Pancreas (tissue), 10 donors: ENCODE results near the gene DOK3. TPM values are rescaled to one million over a fixed set of nuclear protein-coding genes. Genes with fewer than 3 reads are reported as not detected.
"Not testable (repeated sequence)": the region's sequence is repeated elsewhere in the genome, so short reads cannot be mapped to it uniquely, and the experiment has no call there.

Experiments used
- ATAC-seq, 4 donors: fragments of 200-7000 bp; cut with Tn5 transposase; one replicate each; pipeline versions ENCODE4 v1.8.0 to v1.9.1; 2020; ENCODE audit warnings: mild to moderate bottlenecking in 4 of 4, moderate library complexity in 4 of 4
- DNase-seq, 6 donors: peaks; one replicate each; pipeline ENCODE4 v3.0.0-alpha.2; 2020
- FAIRE-seq: peaks from 2 replicates; lab custom pipeline; 2012; peaks lifted over from hg19 to GRCh38; lab: Jason Lieb, UNC
- H3K27ac ChIP-seq, 4 donors: fragments of 200-600 bp; sonication (generic); 1 replicate in 3 of 4; 2 replicates in 1 of 4; pipeline versions ENCODE4 v1.5.0 to v1.8.0; 2020
- H3K27me3 ChIP-seq, 4 donors: fragments of 200-600 bp; one replicate each; pipeline ENCODE4 v1.8.0; 2021
- H3K36me3 ChIP-seq, 3 donors: fragments of 200-600 bp; sonication (generic) in 1 of 3; one replicate each; pipeline versions ENCODE4 v1.5.0 to v1.8.0; 2020 to 2021
- H3K4me1 ChIP-seq, 3 donors: fragments of 200-600 bp; one replicate each; pipeline ENCODE4 v1.8.0; 2021
- H3K4me3 ChIP-seq, 4 donors: fragments of 200-600 bp; sonication (generic) in 2 of 4; one replicate each; pipeline versions ENCODE4 v1.5.0 to v1.8.0; 2020 to 2021
- H3K9me3 ChIP-seq, 4 donors: fragments of 200-600 bp; one replicate each; pipeline ENCODE4 v1.8.0; 2021
- CTCF ChIP-seq, 4 donors: fragments of 200-600 bp; sonication (generic) in 3 of 4; IDR thresholded peaks; one replicate each; pipeline versions ENCODE4 v1.5.0 to v1.8.0; 2021; ENCODE audit warnings: antibody characterized with exemption in 4 of 4
- WGBS, 2 donors: extraction: QIAGEN DNeasy Blood & Tissue Kit; methylation state at CpG; one replicate each; pipeline ENCODE4 v1.1.7; 2013; 5-methylcytosine and 5-hydroxymethylcytosine counted together
- intact Hi-C, 3 donors: fragments of 100-400 bp; cut with DNase I; formaldehyde crosslinking; loops; one replicate each; pipeline versions ENCODE4 v1.11.1 to v1.14.2; 2022
- polyA plus RNA-seq, 2 donors: library from polyadenylated mRNA; stranded (reverse); fragments of 200-250 nt; gene quantifications; one replicate each; pipeline ENCODE4 v1.2.3, GENCODE V29; 2013
- total RNA-seq, 6 donors: library from RNA; stranded (reverse); fragmentation: NEBNext Ultra II Directional in 4 of 6; extraction: Animal tissue kit (Norgen Biotek cat#: 25700) in 4 of 6; gene quantifications; one replicate each; pipeline versions ENCODE4 v1.2.1 to v1.2.4, GENCODE V29; 2021 to 2023
- donor health status: healthy with polysubstance abuse.
- donor health status: DM: no; HTN: no; CAD: no; lungs with moderate emphysema.
- donor health status: DM: no; HTN: no; CAD: no.
- donor health status: control.
- donor health status: control.
- donor health status: Bipolar disorder and iron deficiency.
- donor health status: DM: yes; HTN: yes; CAD: no.
- donor health status: DM: no; HTN: no; CAD: no.
- donor health status: DM: no; HTN: no; CAD: no.
- donor health status: DM: yes; HTN: yes; CAD: no.

The DOK3 gene
- total and polyA plus RNA-seq, 8 donors = 0.98 to 11.4 (median 4.7) TPM

GRCh38 chr5:177537389-177538361 lies 28.0 kb upstream of the DOK3 start:
- FAIRE-seq = no peak
- WGBS, 2 donors = 25 to 27% methylated on average over 15 of the region's 15 CpGs
- ATAC-seq = peak; percentile 40 to 91 (median 78)
- no peak for TF ChIP-seq CTCF (IDR thresholded peaks at IDR 0.05)
- Histone ChIP-seq H3K9me3 (no peaks in the 10 kb centered on the region), H3K27ac (peak overlapping the region; percentile 6 to 50 (median 32)), H3K4me1 (peaks cover 8 to 29% (median 19%) of the 10 kb centered on the region in 3 donors), H3K36me3 (peaks cover 0 to 16% (median 2%) of the 10 kb centered on the region in 3 donors), H3K4me3 (no peak overlapping the region), H3K27me3 (no peaks in the 10 kb centered on the region)
- intact Hi-C loops = no loop called here
- DNase-seq = peak in 1 of 6 donors; percentile 57

- ATAC-seq = no peak
- H3K36me3 ChIP-seq = peaks cover 0 to 27% (median 0%) of the 10 kb centered on the region in 3 donors
- peaks cover 8 to 29% (median 19%) of the 10 kb centered on the region in 3 donors for H3K4me1 ChIP-seq
- H3K27me3 ChIP-seq = no peaks in the 10 kb centered on the region
- H3K9me3 ChIP-seq = no peaks in the 10 kb centered on the region
- no peak for DNase-seq
- intact Hi-C loops = no loop called here
- FAIRE-seq = no peak
- no peak for TF ChIP-seq CTCF (IDR thresholded peaks at IDR 0.05)
- 95 to 98% methylated on average over 10 of the region's 10 CpGs for WGBS, 2 donors
- peak overlapping the region in 1 of 4 donors; percentile 41 for H3K27ac ChIP-seq
- H3K4me3 ChIP-seq = no peak overlapping the region
Observed at GRCh38 chr5:177536386-177536785, 26.8 kb upstream of the DOK3 start.

GRCh38 chr5:177535125-177535524 lies 25.5 kb upstream of the DOK3 start:
- WGBS, 2 donors = 94% methylated on average over 7 of the region's 7 CpGs
- intact Hi-C loops = no loop called here

GRCh38 chr5:177534433-177534832 lies 24.8 kb upstream of the DOK3 start:
- FAIRE-seq, intact Hi-C loops: not testable (repeated sequence)
- H3K36me3 ChIP-seq = peaks cover 0 to 45% (median 0%) of the 10 kb centered on the region in 3 donors

More at GRCh38 chr5:177535125-177535524, 25.5 kb upstream of the DOK3 start:
- Histone ChIP-seq H3K27ac (no peak overlapping the region), H3K27me3 (no peaks in the 10 kb centered on the region), H3K4me1 (peaks cover 8 to 29% (median 19%) of the 10 kb centered on the region in 3 donors), H3K9me3 (no peaks in the 10 kb centered on the region), H3K36me3 (peaks cover 0 to 38% (median 0%) of the 10 kb centered on the region in 3 donors), H3K4me3 (no peak overlapping the region)
- TF ChIP-seq CTCF (IDR thresholded peaks at IDR 0.05) = no peak
- no peak for DNase-seq
- FAIRE-seq = no peak
- no peak for ATAC-seq

GRCh38 chr5:177531209-177531940 lies 21.7 kb upstream of the DOK3 start:
- no peak for FAIRE-seq
- intact Hi-C loops = no loop called here
- ATAC-seq = peak in 3 of 4 donors; percentile 11 to 39 (median 32)
- peak in 2 of 6 donors; percentile 50 to 60 for DNase-seq
- no peaks in the 10 kb centered on the region for H3K27me3 ChIP-seq
- H3K36me3 ChIP-seq = peaks cover 0 to 53% (median 8%) of the 10 kb centered on the region in 3 donors
- no peaks in the 10 kb centered on the region for H3K9me3 ChIP-seq
- WGBS, 2 donors = 81 to 82% methylated on average over 27 of the region's 27 CpGs
- no peaks in the 10 kb centered on the region for H3K4me1 ChIP-seq
- no peak for TF ChIP-seq CTCF (IDR thresholded peaks at IDR 0.05)
- no peak overlapping the region for H3K4me3 ChIP-seq
- H3K27ac ChIP-seq = no peak overlapping the region

More at GRCh38 chr5:177534433-177534832, 24.8 kb upstream of the DOK3 start:
- DNase-seq = peak in 1 of 6 donors; percentile 3
- not testable (repeated sequence) for H3K9me3 ChIP-seq, H3K27me3 ChIP-seq, ATAC-seq, H3K27ac ChIP-seq, H3K4me3 ChIP-seq
- 94 to 96% methylated on average over 7 of the region's 7 CpGs for WGBS, 2 donors
- H3K4me1 ChIP-seq = peaks cover 8 to 23% (median 19%) of the 10 kb centered on the region in 3 donors
